ENCODE results near the gene LECT2.

Gene LECT2

GRCh38 chr5:135954899-135955298 is at the start of gene LECT2:
TSS of gene LECT2 (minus strand) at chr5:135954983. CDS start at chr5:135954833, 150 bp downstream.
- no peak for DNase-seq

- DNase-seq, result no peak
Observed at GRCh38 chr5:136004436-136004835, 49.7 kb upstream of the LECT2 start.

- DNase-seq, result no peak
Observed at GRCh38 chr5:136001466-136001981, 46.7 kb upstream of the LECT2 start.

- no peak for DNase-seq
Observed at GRCh38 chr5:136000932-136001331, 46.1 kb upstream of the LECT2 start.

GRCh38 chr5:136000147-136000546 is 45.4 kb upstream of the LECT2 start:
- no peak for DNase-seq

GRCh38 chr5:135999406-136000139 is 44.8 kb upstream of the LECT2 start:
- no peak for DNase-seq

GRCh38 chr5:135998889-135999288 is 44.1 kb upstream of the LECT2 start:
- no peak for DNase-seq

GRCh38 chr5:135997673-135998335 is 43.0 kb upstream of the LECT2 start:
- DNase-seq, result no peak

- no peak for DNase-seq
Observed at GRCh38 chr5:135996611-135997010, 41.8 kb upstream of the LECT2 start.

- DNase-seq, result no peak
Observed at GRCh38 chr5:135995976-135996375, 41.2 kb upstream of the LECT2 start.

GRCh38 chr5:135993880-135994636 is 39.3 kb upstream of the LECT2 start:
- no peak for DNase-seq

GRCh38 chr5:135993335-135993879 is 38.6 kb upstream of the LECT2 start:
- no peak for DNase-seq

GRCh38 chr5:135991429-135991828 is 36.6 kb upstream of the LECT2 start:
- no peak for DNase-seq

GRCh38 chr5:135990528-135991255 is 35.9 kb upstream of the LECT2 start:
- no peak for DNase-seq

- no peak for DNase-seq
Observed at GRCh38 chr5:135989686-135990085, 34.9 kb upstream of the LECT2 start.

GRCh38 chr5:135988546-135988945 is 33.8 kb upstream of the LECT2 start:
- no peak for DNase-seq

- DNase-seq, result no peak
Observed at GRCh38 chr5:135986891-135987401, 32.2 kb upstream of the LECT2 start.

GRCh38 chr5:135986401-135986800 is 31.6 kb upstream of the LECT2 start:
- no peak for DNase-seq

GRCh38 chr5:135985951-135986350 is 31.2 kb upstream of the LECT2 start:
- no peak for DNase-seq

- DNase-seq, result no peak
Observed at GRCh38 chr5:135980620-135981019, 25.8 kb upstream of the LECT2 start.

- DNase-seq, result no peak
Observed at GRCh38 chr5:135979510-135979909, 24.7 kb upstream of the LECT2 start.

- no peak for DNase-seq
Observed at GRCh38 chr5:135978993-135979392, 24.2 kb upstream of the LECT2 start.

Measured in stimulated activated CD4-positive, alpha-beta T cell treated with anti-CD3 and anti-CD28 coated beads, Interleukin-4, amount 100 ng/mL, for 4 hours (primary cell).